Thyroid gland (tissue), 4 donors: ENCODE results near the gene GNB2. TPM values are rescaled to one million over a fixed set of nuclear protein-coding genes. Genes with fewer than 3 reads are reported as not detected.

Experiments
- DNase-seq, 2 donors: peaks; one replicate each; pipeline ENCODE4 v3.0.0-alpha.2; 2019
- H3K27ac ChIP-seq, 3 donors: fragments of 200-600 bp; sonication (generic); 1 replicate in 2 of 3; 2 replicates in 1 of 3; pipeline ENCODE4 v1.5.1; 2016 to 2019; ENCODE audit warnings: mild to moderate bottlenecking in 1 of 3, moderate library complexity in 1 of 3
- H3K27me3 ChIP-seq: fragments of 200-600 bp; sonication (generic); one replicate; pipeline ENCODE4 v1.5.1; 2019
- H3K36me3 ChIP-seq, 2 donors: fragments of 200-600 bp; sonication (generic); one replicate each; pipeline ENCODE4 v1.5.1; 2016 to 2019
- H3K4me1 ChIP-seq, 2 donors: fragments of 200-600 bp; sonication (generic); one replicate each; pipeline ENCODE4 v1.5.1; 2017 to 2019
- H3K4me3 ChIP-seq, 3 donors: fragments of 200-600 bp; sonication (generic); replicated peaks in 1 of 3; 1 replicate in 2 of 3; 2 replicates in 1 of 3; pipeline ENCODE4 v1.5.1; 2016; ENCODE audit warnings: mild to moderate bottlenecking in 1 of 3
- H3K9me3 ChIP-seq: fragments of 200-600 bp; sonication (generic); one replicate; pipeline ENCODE4 v1.5.1; 2017
- CTCF ChIP-seq, 6 experiments: fragments of 200-600 bp in 3 of 6; fragments of 450-650 bp in 3 of 6; sonication (generic) in 3 of 6; IDR thresholded peaks; one replicate each; pipeline ENCODE4 v1.5.1; 2016 to 2019; ENCODE audit warnings: antibody characterized with exemption in 6 of 6, mild to moderate bottlenecking in 2 of 6, inconsistent platforms in 1 of 6, moderate library complexity in 1 of 6
- POLR2A ChIP-seq, 2 donors: fragments of 450-650 bp; IDR thresholded peaks; one replicate each; pipeline ENCODE4 v1.6.1; 2017; ENCODE audit warnings: antibody characterized with exemption in 2 of 2, mild to moderate bottlenecking in 2 of 2, moderate library complexity in 1 of 2
- WGBS, 2 donors: methylation state at CpG; one replicate each; pipeline ENCODE4 v1.1.5; 2017; 5-methylcytosine and 5-hydroxymethylcytosine counted together
- intact Hi-C: fragments of 100-400 bp; cut with DNase I; formaldehyde crosslinking; loops from one replicate; pipeline ENCODE4 v1.15.1; 2023
- total RNA-seq, 4 donors: library from RNA; depleted of rRNA; stranded (reverse); fragments of >200 nt; gene quantifications; one replicate each; pipeline ENCODE4 v1.2.3, GENCODE V29; 2016

GNB2 gene
- total RNA-seq, 4 donors from 2014 or later = 168 to 221 (median 186) TPM

- H3K36me3 ChIP-seq = no peaks in the 10 kb centered on the region
- no peak within 1 kb of the TSS for H3K4me3 ChIP-seq
- H3K4me1 ChIP-seq = peaks cover 3 to 15% of the 10 kb centered on the region in 2 donors
- H3K9me3 ChIP-seq = no peaks in the 10 kb centered on the region
- no peak within 1 kb of the TSS for H3K27ac ChIP-seq
- H3K27me3 ChIP-seq = peaks cover 8% of the 10 kb centered on the region
- WGBS, 2 donors = 0 to 4% methylated on average over 5 to 9 of the region's 21 CpGs
- intact Hi-C loops = loop anchor here (10.0 kb wide), 1 partner anchor 255 kb away; the partner anchor contains the start of gene SPACDR
- no peak for DNase-seq
- TF ChIP-seq CTCF (IDR thresholded peaks at IDR 0.05) (no peak), POLR2A (IDR thresholded peaks at IDR 0.05) (no peak)
These were observed 46.7 kb downstream of the GNB2 start, which contains the start of gene EPO for GRCh38 chr7:100720279-100720670. EPO (plus strand) TSS chr7:100720468; CDS start chr7:100720981, 513 bp downstream.

GRCh38 chr7:100720671-100721504 is 47.3 kb downstream of the GNB2 start:
- peaks cover 3 to 15% of the 10 kb centered on the region in 2 donors for H3K4me1 ChIP-seq
- intact Hi-C loops = loop anchor here (10.0 kb wide), 1 partner anchor 256 kb away; the partner anchor contains the start of gene SPACDR
- WGBS, 2 donors = 9 to 15% methylated on average over 7 to 18 of the region's 56 CpGs
- H3K27me3 ChIP-seq = peaks cover 8% of the 10 kb centered on the region
- no peaks in the 10 kb centered on the region for H3K36me3 ChIP-seq
- no peak overlapping the region for H3K4me3 ChIP-seq
- DNase-seq = no peak
- no peaks in the 10 kb centered on the region for H3K9me3 ChIP-seq
- no peak overlapping the region for H3K27ac ChIP-seq
- no peak for TF ChIP-seq POLR2A (IDR thresholded peaks at IDR 0.05)
- TF ChIP-seq CTCF (IDR thresholded peaks at IDR 0.05) = no peak

GRCh38 chr7:100721505-100721812 is 47.9 kb downstream of the GNB2 start:
- Histone ChIP-seq H3K4me3 (no peak overlapping the region), H3K27ac (no peak overlapping the region), H3K4me1 (peaks cover 3 to 15% of the 10 kb centered on the region in 2 donors), H3K27me3 (peaks cover 8% of the 10 kb centered on the region), H3K36me3 (no peaks in the 10 kb centered on the region), H3K9me3 (no peaks in the 10 kb centered on the region)
- 76 to 92% methylated on average over 8 of the region's 8 CpGs for WGBS, 2 donors
- intact Hi-C loops = loop anchor here (10.0 kb wide), 1 partner anchor 257 kb away; the partner anchor contains the start of gene SPACDR
- TF ChIP-seq CTCF (IDR thresholded peaks at IDR 0.05) (no peak), POLR2A (IDR thresholded peaks at IDR 0.05) (no peak)
- DNase-seq = no peak

GRCh38 chr7:100722480-100723212 is 49.1 kb downstream of the GNB2 start:
- H3K27me3 ChIP-seq = peaks cover 8% of the 10 kb centered on the region
- no peaks in the 10 kb centered on the region for H3K36me3 ChIP-seq
- TF ChIP-seq CTCF (IDR thresholded peaks at IDR 0.05) (no peak), POLR2A (IDR thresholded peaks at IDR 0.05) (no peak)
- intact Hi-C loops = loop anchor here (10.0 kb wide), 1 partner anchor 258 kb away; the partner anchor contains the start of gene SPACDR
- no peak overlapping the region for H3K27ac ChIP-seq
- DNase-seq = no peak
- H3K9me3 ChIP-seq = no peaks in the 10 kb centered on the region
- H3K4me1 ChIP-seq = peaks cover 3 to 15% of the 10 kb centered on the region in 2 donors
- WGBS, 2 donors = 82 to 83% methylated on average over 14 to 17 of the region's 17 CpGs
- H3K4me3 ChIP-seq = no peak overlapping the region
